ENCODE measurements around the gene OVOL1.

DNA sequence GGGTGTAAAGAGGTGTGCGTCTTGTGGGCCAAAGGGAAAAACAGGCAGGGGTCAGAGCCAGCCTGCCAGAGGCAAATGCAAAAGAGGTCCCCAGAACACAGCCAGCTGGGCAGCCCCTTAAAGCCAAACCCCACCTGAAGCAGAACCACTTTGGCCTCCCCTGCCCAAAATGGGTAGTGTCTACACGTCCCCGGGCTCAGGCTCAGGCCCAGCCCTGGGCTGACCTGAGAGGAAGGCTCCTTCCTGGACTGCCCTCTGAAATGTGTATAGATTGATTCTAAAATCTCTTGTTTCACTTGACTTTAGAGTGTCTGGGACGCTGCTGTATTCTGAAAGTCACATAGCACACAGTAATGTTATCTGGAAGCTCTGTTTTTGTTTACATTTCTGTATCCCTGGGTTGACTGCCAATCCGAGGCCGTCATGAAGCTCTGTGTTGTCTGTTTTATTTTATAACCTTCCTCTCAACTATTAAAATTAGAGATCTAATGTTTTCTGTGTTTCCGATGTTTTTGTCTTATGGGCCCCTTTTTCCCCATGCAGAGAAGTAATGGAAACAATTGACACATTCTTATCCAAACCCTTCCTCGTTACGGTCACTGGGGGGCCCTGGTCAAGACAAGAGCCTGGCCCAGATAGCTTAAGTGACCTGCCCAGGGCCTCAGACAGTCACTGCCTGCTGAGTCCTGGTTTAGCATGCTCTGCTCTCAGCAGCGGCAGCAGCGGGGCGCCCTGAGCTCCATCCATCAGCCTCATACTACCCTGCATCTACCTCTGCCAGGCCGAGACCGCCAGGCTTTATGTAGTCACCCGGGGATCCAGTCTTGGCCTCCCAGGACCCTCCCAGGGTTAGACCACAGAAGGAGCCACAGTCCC lies 10.1 kb downstream of the OVOL1 start:
- TF ChIP-seq TOX (CRISPR knock-in tag; IDR thresholded peaks at IDR 0.05; ENCODE audit: borderline replicate concordance) (no peak), TSHZ2 (CRISPR knock-in tag; IDR thresholded peaks at IDR 0.05) (no peak), ZNF8 (CRISPR knock-in tag; IDR thresholded peaks at IDR 0.05) (no peak), PPARA (CRISPR knock-in tag; IDR thresholded peaks at IDR 0.05; ENCODE audit: borderline replicate concordance) (no peak), ZC3H10 (CRISPR knock-in tag; IDR thresholded peaks at IDR 0.05) (no peak), ARNTL (CRISPR knock-in tag; IDR thresholded peaks at IDR 0.05; ENCODE audit: borderline replicate concordance, low read depth) (no peak), CREB5 (CRISPR knock-in tag; IDR thresholded peaks at IDR 0.05; ENCODE audit: low read depth) (no peak), CSDC2 (CRISPR knock-in tag; IDR thresholded peaks at IDR 0.05) (no peak)
- TF ChIP-seq, protein P1, sequence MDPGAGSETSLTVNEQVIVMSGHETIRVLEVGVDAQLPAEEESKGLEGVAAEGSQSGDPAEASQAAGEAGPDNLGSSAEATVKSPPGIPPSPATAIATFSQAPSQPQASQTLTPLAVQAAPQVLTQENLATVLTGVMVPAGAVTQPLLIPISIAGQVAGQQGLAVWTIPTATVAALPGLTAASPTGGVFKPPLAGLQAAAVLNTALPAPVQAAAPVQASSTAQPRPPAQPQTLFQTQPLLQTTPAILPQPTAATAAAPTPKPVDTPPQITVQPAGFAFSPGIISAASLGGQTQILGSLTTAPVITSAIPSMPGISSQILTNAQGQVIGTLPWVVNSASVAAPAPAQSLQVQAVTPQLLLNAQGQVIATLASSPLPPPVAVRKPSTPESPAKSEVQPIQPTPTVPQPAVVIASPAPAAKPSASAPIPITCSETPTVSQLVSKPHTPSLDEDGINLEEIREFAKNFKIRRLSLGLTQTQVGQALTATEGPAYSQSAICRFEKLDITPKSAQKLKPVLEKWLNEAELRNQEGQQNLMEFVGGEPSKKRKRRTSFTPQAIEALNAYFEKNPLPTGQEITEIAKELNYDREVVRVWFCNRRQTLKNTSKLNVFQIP (CRISPR knock-in tag; IDR thresholded peaks at IDR 0.05; ENCODE audit: borderline replicate concordance, low read depth) = no peak
- TF ChIP-seq, protein P2, sequence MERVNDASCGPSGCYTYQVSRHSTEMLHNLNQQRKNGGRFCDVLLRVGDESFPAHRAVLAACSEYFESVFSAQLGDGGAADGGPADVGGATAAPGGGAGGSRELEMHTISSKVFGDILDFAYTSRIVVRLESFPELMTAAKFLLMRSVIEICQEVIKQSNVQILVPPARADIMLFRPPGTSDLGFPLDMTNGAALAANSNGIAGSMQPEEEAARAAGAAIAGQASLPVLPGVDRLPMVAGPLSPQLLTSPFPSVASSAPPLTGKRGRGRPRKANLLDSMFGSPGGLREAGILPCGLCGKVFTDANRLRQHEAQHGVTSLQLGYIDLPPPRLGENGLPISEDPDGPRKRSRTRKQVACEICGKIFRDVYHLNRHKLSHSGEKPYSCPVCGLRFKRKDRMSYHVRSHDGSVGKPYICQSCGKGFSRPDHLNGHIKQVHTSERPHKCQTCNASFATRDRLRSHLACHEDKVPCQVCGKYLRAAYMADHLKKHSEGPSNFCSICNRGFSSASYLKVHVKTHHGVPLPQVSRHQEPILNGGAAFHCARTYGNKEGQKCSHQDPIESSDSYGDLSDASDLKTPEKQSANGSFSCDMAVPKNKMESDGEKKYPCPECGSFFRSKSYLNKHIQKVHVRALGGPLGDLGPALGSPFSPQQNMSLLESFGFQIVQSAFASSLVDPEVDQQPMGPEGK (CRISPR knock-in tag; IDR thresholded peaks at IDR 0.05; ENCODE audit: borderline replicate concordance) = no peak
